Transverse colon (tissue), 4 donors: Measurements from ENCODE around the gene HHATL.

Experiments
- EP300 ChIP-seq: sonication (generic); formaldehyde crosslinking; IDR thresholded peaks from one replicate; pipeline ENCODE4 v1.6.1; 2017; ENCODE audit warnings: antibody characterized with exemption, low read depth
- POLR2AphosphoS5 ChIP-seq, 3 donors: sonication (generic); formaldehyde crosslinking; IDR thresholded peaks; one replicate each; pipeline ENCODE4 v1.6.1; 2016; ENCODE audit warnings: antibody characterized with exemption in 3 of 3
- TF ChIP-seq, protein P1 (sequence below), 5 experiments: fragments of 200-600 bp in 3 of 5; fragments of 450-650 bp in 2 of 5; sonication (generic) in 3 of 5; IDR thresholded peaks; 1 replicate in 2 of 5; 2 replicates in 3 of 5; pipeline ENCODE4 v1.5.1; 2016 to 2017; ENCODE audit warnings: antibody characterized with exemption in 5 of 5, inconsistent platforms in 3 of 5, mild to moderate bottlenecking in 2 of 5, moderate library complexity in 1 of 5

DNA sequence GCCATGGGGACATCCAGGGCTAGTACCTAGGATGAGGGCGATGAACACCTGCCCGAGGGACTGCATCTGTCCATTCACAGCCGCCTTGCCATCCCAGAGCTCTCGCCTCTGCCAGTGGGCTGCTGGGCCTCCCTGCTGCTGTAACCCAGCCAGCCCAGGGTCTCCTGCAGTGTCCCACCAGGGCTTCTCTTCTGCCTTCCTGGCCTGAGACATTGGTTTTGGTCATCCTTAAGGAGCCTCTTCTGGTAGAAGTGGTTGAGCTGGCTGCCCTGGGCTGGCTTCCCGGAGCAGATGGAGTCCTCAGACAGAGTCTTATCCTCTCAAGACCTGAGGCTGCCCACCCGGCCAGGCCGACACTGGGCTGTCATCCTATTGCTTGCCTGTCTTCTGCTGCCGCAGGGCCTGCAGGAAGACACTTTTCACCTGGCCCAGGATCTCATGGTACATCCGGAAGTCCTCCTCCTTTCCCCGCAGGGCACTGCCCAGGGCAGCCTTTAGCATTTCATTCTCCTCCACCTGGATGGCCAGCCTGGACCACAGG, 6.1 kb upstream of the HHATL start:
- no peak for TF ChIP-seq POLR2AphosphoS5 (IDR thresholded peaks at IDR 0.05)
- TF ChIP-seq, protein P1, sequence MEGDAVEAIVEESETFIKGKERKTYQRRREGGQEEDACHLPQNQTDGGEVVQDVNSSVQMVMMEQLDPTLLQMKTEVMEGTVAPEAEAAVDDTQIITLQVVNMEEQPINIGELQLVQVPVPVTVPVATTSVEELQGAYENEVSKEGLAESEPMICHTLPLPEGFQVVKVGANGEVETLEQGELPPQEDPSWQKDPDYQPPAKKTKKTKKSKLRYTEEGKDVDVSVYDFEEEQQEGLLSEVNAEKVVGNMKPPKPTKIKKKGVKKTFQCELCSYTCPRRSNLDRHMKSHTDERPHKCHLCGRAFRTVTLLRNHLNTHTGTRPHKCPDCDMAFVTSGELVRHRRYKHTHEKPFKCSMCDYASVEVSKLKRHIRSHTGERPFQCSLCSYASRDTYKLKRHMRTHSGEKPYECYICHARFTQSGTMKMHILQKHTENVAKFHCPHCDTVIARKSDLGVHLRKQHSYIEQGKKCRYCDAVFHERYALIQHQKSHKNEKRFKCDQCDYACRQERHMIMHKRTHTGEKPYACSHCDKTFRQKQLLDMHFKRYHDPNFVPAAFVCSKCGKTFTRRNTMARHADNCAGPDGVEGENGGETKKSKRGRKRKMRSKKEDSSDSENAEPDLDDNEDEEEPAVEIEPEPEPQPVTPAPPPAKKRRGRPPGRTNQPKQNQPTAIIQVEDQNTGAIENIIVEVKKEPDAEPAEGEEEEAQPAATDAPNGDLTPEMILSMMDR (IDR thresholded peaks at IDR 0.05) = no peak
- no peak for TF ChIP-seq EP300
